PC-9 (cell line): ENCODE measurements around the gene ASB11. TPM values are rescaled to one million over a fixed set of nuclear protein-coding genes. Genes with fewer than 3 reads are reported as not detected.

ENCODE experiments used
- BruUV-seq: library from RNA; stranded (reverse); fragments of 400-500 nt; replicated peaks from 2 replicates; lab custom pipeline; 2021; lab: Mats Ljungman, UMichigan
- CTCF ChIA-PET: fragments of 300-600 bp; sonication (Branson Sonifier 250); formaldehyde crosslinking; loops from one replicate; lab custom pipeline; 2022; ENCODE audit warnings: antibody characterized with exemption; lab: Charles Lee
- POLR2A ChIA-PET: fragments of 300-600 bp; sonication (Branson Sonifier 250); formaldehyde crosslinking; loops from one replicate; lab custom pipeline; 2022; ENCODE audit warnings: antibody characterized with exemption; ENCODE audit not compliant: unreplicated experiment; lab: Charles Lee
- DNase-seq, 2 experiments: peaks; one replicate each; pipeline versions ENCODE4 v3.0.0 to v3.0.0-alpha.2; 2015 to 2022; ENCODE audit warnings: mixed read lengths in 1 of 2
- H2AFZ ChIP-seq: fragments of 200-600 bp; sonication (generic); 2 replicates; pipeline ENCODE4 v1.8.1; 2017; ENCODE audit warnings: antibody characterized with exemption
- H3F3A ChIP-seq: fragments of 200-600 bp; sonication (generic); 2 replicates; pipeline ENCODE4 v1.8.1; 2017; ENCODE audit warnings: antibody characterized with exemption, mild to moderate bottlenecking, low read depth; ENCODE audit not compliant: insufficient read depth
- H3K27ac ChIP-seq: fragments of 200-600 bp; sonication (generic); 2 replicates; pipeline ENCODE4 v1.6.1; 2016; ENCODE audit warnings: mixed run types
- H3K27me3 ChIP-seq: fragments of 200-600 bp; sonication (generic); 2 replicates; pipeline ENCODE4 v1.6.1; 2016; ENCODE audit warnings: low read depth, mixed run types; ENCODE audit not compliant: insufficient read depth
- H3K36me3 ChIP-seq: fragments of 200-600 bp; sonication (generic); 2 replicates; pipeline ENCODE4 v1.6.1; 2016; ENCODE audit warnings: low read depth, mixed run types
- H3K4me1 ChIP-seq: fragments of 200-600 bp; sonication (generic); replicated peaks from 2 replicates; pipeline ENCODE4 v1.6.1; 2016; ENCODE audit warnings: mixed run types; ENCODE audit not compliant: insufficient read depth
- H3K4me2 ChIP-seq: fragments of 200-600 bp; sonication (generic); 2 replicates; pipeline ENCODE4 v1.6.1; 2017; ENCODE audit warnings: mixed run types
- H3K4me3 ChIP-seq: fragments of 200-600 bp; sonication (generic); 2 replicates; pipeline ENCODE4 v1.6.1; 2016; ENCODE audit warnings: mixed run types
- H3K79me2 ChIP-seq: fragments of 200-600 bp; sonication (generic); 2 replicates; pipeline ENCODE4 v1.6.1; 2017; ENCODE audit warnings: low read depth, mixed run types
- H3K9me2 ChIP-seq: fragments of 200-600 bp; sonication (generic); 2 replicates; pipeline ENCODE4 v1.8.1; 2017; ENCODE audit warnings: mild to moderate bottlenecking; ENCODE audit not compliant: insufficient read depth
- H3K9me3 ChIP-seq: fragments of 200-600 bp; sonication (generic); 2 replicates; pipeline ENCODE4 v1.8.1; 2016; ENCODE audit warnings: low read depth; ENCODE audit not compliant: insufficient read depth
- H4K20me1 ChIP-seq: fragments of 200-600 bp; sonication (generic); 2 replicates; pipeline ENCODE4 v1.8.1; 2017; ENCODE audit not compliant: insufficient read depth
- CTCF ChIP-seq: fragments of 200-600 bp; sonication (generic); conservative IDR thresholded peaks from 2 replicates; pipeline ENCODE4 v1.6.1; 2017; ENCODE audit warnings: mixed run types, antibody characterized with exemption, mild to moderate bottlenecking, moderate library complexity
- EZH2 ChIP-seq: fragments of 200-600 bp; sonication (generic); IDR thresholded peaks from 2 replicates; pipeline ENCODE4 v1.8.0; 2017; ENCODE audit warnings: antibody characterized with exemption, low read depth
- intact Hi-C: fragments of 100-400 bp; cut with micrococcal nuclease; formaldehyde crosslinking; loops from one replicate; pipeline ENCODE4 v1.10.0; 2022; ENCODE audit not compliant: unreplicated experiment
- total RNA-seq: library from RNA; stranded (reverse); gene quantifications from 2 replicates; pipeline ENCODE4 v1.2.3, GENCODE V29; 2021

The ASB11 gene
- total RNA-seq, 1 experiment from 2014 or later, result not detected

DNA sequence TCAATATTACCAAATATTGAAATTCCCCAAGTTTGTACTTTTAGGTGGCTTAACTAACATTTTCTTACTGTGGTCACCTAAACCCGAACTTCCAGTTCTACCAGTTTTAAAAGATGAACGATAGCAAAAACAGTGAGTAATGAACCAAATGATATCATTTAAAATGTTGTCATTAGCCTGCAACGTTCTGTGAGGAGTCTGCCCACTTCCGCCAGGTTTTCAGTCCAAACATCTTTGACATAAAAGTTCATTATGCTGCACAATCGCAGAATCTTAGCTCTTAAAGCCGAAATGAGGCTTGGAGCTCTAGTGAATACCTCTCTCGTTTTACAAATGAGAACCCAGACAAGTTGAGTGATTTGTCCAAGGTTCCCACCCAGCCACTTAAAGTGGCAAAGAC is 19.1 kb upstream of the ASB11 start:
- no peaks in the 10 kb centered on the region for H3K9me3 ChIP-seq
- CTCF ChIA-PET, result no interaction called here
- no peaks in the 10 kb centered on the region for H3K9me2 ChIP-seq
- H3K79me2 ChIP-seq, result peaks cover 20% of the 10 kb centered on the region
- H3K27me3 ChIP-seq, result no peaks in the 10 kb centered on the region
- H2AFZ ChIP-seq, result peak overlapping the region; percentile 81; the same call in 1 of the 2 replicates
- TF ChIP-seq CTCF, result no peak
- TF ChIP-seq EZH2, result no peak
- peak overlapping the region; percentile 95 for H3K4me2 ChIP-seq
- H3K27ac ChIP-seq, result peak overlapping the region; percentile 89
- peaks cover 13% of the 10 kb centered on the region for H3K4me1 ChIP-seq
- H4K20me1 ChIP-seq, result no peaks in the 10 kb centered on the region
- peak; percentile 11 to 80 for DNase-seq
- POLR2A ChIA-PET, result interaction anchor here (0.6 kb wide), 1 partner anchor 462 kb away, joined by 3 read pairs; the partner anchor contains the start of gene FANCB
- H3F3A ChIP-seq, result peaks cover 23% of the 10 kb centered on the region; the same call in 1 of the 2 replicates
- H3K4me3 ChIP-seq, result peak overlapping the region; percentile 82
- intact Hi-C loops, result loop anchor here (10.0 kb wide), 1 partner anchor 340 kb away; no protein-coding TSS in a partner anchor
- BruUV-seq, result TSS peak; percentile 95
- H3K36me3 ChIP-seq, result no peaks in the 10 kb centered on the region

GRCh38 chrX:15328821-15329220 is 13.4 kb upstream of the ASB11 start:
- peaks cover 15% of the 10 kb centered on the region for H3K79me2 ChIP-seq
- H3K4me1 ChIP-seq, result no peaks in the 10 kb centered on the region
- no peak for DNase-seq
- H3F3A ChIP-seq, result no peaks in the 10 kb centered on the region
- H3K4me3 ChIP-seq, result no peak overlapping the region
- no peaks in the 10 kb centered on the region for H3K27me3 ChIP-seq
- TF ChIP-seq EZH2 (no peak), CTCF (no peak)
- H3K4me2 ChIP-seq, result no peak overlapping the region
- H3K9me3 ChIP-seq, result no peaks in the 10 kb centered on the region
- POLR2A ChIA-PET, result no interaction called here
- no TSS peak for BruUV-seq
- H4K20me1 ChIP-seq, result no peaks in the 10 kb centered on the region
- H3K9me2 ChIP-seq, result no peaks in the 10 kb centered on the region
- intact Hi-C loops, result no loop called here
- H2AFZ ChIP-seq, result no peak overlapping the region
- H3K27ac ChIP-seq, result no peak overlapping the region
- CTCF ChIA-PET, result no interaction called here
- no peaks in the 10 kb centered on the region for H3K36me3 ChIP-seq

GRCh38 chrX:15328131-15328530 is 12.7 kb upstream of the ASB11 start:
- no peak overlapping the region for H3K4me3 ChIP-seq
- TF ChIP-seq EZH2 (no peak), CTCF (no peak)
- no peaks in the 10 kb centered on the region for H3K9me3 ChIP-seq
- ChIA-PET POLR2A (no interaction called here), CTCF (no interaction called here)
- H3K79me2 ChIP-seq, result peaks cover 9% of the 10 kb centered on the region
- intact Hi-C loops, result no loop called here
- no peaks in the 10 kb centered on the region for H3K9me2 ChIP-seq
- no peaks in the 10 kb centered on the region for H3K36me3 ChIP-seq
- no peaks in the 10 kb centered on the region for H3F3A ChIP-seq
- no TSS peak for BruUV-seq
- H2AFZ ChIP-seq, result no peak overlapping the region
- no peaks in the 10 kb centered on the region for H3K27me3 ChIP-seq
- no peak overlapping the region for H3K4me2 ChIP-seq
- no peaks in the 10 kb centered on the region for H4K20me1 ChIP-seq
- H3K4me1 ChIP-seq, result no peaks in the 10 kb centered on the region
- no peak for DNase-seq
- no peak overlapping the region for H3K27ac ChIP-seq
